AG08396 (cell line): Measurements from ENCODE around the gene SERPINA1.

Source experiments
- DNase-seq: peaks from one replicate; pipeline ENCODE4 v3.0.0; 2012; ENCODE audit warnings: low spot score, mixed read lengths

Gene SERPINA1

GRCh38 chr14:94397289-94398181, 9.1 kb upstream of the SERPINA1 start:
- no peak for DNase-seq

DNA sequence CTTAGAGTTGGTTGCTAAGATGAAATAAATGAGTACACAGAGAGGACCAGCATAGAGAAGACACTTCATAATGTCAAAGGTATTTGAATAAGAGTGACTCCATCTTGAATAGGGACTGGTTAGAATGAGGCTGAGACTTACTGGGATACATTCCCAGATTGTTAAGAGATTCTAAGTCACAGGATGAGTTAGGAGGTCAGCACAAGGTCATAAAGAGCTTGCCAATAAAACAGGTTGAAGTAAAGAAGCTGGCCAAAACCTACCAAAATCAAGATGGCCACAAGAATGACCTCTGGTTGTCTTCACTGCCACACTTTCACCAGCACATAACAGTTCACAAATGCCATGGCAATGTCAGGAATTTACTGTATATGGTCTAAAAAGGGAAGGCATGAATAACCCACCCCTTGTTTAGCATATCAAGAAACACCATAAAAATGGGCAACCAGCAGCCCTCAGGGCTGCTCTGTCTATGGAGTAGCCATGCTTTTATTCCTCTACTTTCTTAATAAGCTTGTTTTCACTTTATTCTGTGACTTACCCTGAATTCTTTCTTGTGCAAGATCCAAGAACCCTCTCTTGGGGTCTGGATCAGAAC, 8.3 kb upstream of the SERPINA1 start:
- no peak for DNase-seq

- DNase-seq = no peak
These were observed 7.6 kb upstream of the SERPINA1 start for GRCh38 chr14:94395888-94396574.

GRCh38 chr14:94395282-94395887, 7.0 kb upstream of the SERPINA1 start:
- no peak for DNase-seq

GRCh38 chr14:94394581-94395207, 6.3 kb upstream of the SERPINA1 start:
- DNase-seq = no peak

GRCh38 chr14:94394025-94394493, 5.7 kb upstream of the SERPINA1 start:
- DNase-seq = no peak

DNA sequence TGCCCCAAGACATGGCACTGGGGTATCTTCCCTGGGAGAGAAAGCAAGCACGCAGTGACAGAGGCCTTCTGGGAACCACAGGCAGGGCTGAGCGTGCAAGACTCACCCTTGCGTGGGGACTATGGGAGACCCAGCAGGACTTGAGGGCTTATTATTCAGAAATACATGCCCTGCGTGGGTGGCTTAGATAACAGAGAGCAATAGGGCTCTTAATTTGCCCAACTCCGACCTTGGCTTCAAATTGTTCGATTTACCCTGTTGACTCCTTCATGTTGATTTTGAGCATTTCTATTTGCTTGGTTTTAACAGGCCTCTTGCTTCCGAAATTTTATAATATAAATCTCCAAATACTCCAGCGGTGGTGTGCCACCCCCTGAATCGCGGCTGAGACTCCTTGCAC, 5.1 kb upstream of the SERPINA1 start:
- DNase-seq = no peak

DNA sequence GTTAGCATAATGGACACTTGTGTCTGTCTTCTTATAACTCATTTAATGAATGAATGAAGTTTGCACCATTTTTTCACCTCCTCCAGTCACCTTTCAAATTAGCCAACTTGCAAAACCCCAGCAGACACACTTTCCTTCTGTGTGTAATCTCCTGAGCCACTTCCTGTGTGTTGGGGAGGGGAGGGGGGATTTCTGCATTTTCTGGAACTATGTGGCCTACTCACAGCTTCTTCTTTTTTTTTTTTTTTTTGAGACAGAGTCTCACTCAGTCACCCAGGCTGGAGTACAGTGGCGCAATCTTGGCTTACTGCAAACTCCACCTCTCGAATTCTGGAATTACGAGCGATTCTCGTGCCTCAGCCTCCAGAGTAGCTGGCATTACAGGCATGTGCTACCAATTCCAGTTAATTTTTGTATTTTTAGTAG, 4.1 kb upstream of the SERPINA1 start:
- no peak for DNase-seq

- DNase-seq = no peak
These were observed 3.0 kb upstream of the SERPINA1 start for GRCh38 chr14:94391281-94391975.

DNA sequence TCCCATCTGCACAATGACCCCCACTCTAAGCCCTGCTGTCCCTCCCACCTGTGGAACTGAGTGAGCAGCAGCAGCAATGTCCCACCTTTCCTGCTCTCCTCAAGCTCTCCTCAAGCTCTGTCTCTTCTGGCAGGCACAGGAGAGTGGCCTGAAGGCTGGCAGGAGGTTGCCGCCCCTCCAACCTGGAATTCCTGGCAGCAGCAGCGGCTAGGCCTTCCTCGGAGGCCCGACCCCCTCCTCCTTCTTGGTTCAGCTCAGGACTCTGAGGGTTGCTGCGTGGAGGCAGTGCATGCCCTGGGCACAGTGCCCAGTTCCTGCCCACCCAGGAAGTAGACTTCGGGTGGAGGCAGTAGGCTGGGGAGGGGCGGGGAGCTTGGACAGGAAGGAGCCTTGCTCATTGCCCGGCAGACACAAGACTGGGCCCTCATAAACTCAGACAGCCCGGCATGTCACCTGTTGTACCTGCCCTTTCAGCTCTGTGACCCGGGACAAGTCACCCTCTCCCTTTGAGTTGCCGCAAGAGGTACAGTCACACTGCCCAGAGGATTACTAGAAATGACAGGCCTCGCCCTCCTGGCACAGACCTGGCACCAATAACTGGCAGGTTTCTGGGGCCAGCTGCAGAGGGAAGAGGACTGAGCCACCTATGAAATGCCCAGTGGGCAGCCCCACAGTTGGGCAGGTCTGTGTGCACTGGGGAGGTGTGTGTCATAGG, 2.1 kb upstream of the SERPINA1 start:
- no peak for DNase-seq

- DNase-seq = no peak
These were observed 1.4 kb upstream of the SERPINA1 start for GRCh38 chr14:94389731-94390371.

- DNase-seq = no peak
These were observed 685 bp upstream of the SERPINA1 start for GRCh38 chr14:94389104-94389469.

- no peak for DNase-seq
These were observed 397 bp downstream of the SERPINA1 start for GRCh38 chr14:94388027-94388383.

DNA sequence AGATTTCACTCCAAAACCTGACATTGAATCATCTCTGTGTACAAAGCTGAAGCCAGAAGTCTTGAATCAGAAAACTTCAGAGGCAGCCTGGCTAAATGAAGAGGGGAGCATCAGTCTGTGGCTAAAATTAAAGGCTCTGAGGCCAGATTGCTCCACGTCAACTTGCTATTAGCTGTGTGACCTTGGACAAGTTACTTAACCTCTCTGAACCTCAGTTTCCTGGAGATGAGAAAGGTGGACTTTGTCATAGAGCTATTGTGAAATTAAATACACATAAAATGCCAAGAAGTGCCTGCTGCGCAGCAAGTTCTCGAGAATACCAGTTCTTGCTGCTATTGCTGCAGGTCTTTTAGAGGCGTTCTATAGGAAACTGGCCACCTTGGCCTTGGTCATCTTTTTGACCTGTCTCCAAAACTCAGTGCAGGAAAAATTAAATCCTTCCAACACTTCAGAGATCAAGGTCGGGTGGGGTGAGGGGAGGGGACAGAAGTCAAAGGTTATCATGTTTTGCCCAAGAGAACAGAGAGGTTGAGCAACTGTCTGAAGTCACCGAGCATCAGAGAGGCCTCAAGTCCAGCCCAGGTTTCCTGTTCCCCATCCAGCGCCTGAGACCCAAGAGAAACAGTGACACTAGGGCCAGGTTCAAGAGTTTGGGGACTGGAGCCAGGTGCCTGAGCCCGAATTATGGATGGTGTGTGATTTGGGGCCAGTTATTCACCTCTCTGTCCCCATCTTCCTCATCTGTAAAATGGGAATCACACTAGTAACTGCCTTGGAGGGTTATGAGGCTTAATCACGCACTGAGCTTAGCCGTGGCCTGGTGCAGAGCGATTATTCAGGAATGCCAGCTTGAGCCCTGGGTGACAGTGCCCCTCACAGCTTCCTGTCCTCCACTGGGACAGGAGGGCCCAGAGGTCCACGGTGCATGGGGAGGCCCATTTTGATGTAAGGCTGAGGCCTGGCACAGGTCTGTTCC, 1.1 kb downstream of the SERPINA1 start:
- DNase-seq = no peak

GRCh38 chr14:94386085-94387031, 2.0 kb downstream of the SERPINA1 start:
- DNase-seq = no peak

- DNase-seq = no peak
These were observed 2.8 kb downstream of the SERPINA1 start for GRCh38 chr14:94385553-94386057.

DNA sequence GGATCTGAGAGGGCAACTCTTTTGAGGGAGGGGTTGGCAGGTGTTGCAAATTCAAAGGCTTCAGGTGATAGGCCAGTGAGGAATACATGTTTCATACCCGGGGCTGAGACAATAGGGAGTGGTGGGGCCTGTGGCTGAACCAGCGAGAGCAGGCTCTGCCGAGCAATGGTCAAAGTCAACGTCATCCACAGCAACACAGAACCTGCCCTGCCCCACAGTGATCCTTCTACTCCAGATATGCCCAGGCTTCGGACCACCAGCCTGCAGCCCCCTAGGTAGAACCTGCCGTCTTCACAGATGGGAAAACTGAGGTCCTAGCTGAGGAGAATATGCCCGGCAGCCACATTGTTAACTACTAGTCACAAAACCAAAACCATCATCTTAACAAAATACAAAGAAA, 4.1 kb downstream of the SERPINA1 start:
- DNase-seq = no peak

GRCh38 chr14:94383777-94384176, 4.6 kb downstream of the SERPINA1 start:
- DNase-seq = no peak
